Measurements from ENCODE around the gene PIK3C2A.

DNA sequence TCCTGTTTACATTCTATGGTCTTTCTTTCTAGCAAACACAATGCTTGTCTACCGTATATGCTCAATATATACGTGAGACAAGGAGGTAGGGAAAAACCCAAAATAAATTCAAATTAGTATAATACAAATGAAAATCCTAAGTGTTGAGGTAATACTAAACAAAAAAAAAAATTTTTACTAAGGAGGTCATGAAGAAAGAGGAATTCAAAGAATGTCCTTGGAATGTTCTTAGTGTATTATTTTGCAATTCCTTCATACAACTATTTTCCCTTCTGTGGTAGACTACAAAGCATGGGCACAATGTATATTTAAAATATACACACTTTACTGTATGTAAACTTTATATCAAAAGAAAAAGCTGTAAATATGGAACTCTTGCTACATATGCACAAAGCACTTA lies 36.4 kb downstream of the PIK3C2A start:
- TF ChIP-seq, protein P1, sequence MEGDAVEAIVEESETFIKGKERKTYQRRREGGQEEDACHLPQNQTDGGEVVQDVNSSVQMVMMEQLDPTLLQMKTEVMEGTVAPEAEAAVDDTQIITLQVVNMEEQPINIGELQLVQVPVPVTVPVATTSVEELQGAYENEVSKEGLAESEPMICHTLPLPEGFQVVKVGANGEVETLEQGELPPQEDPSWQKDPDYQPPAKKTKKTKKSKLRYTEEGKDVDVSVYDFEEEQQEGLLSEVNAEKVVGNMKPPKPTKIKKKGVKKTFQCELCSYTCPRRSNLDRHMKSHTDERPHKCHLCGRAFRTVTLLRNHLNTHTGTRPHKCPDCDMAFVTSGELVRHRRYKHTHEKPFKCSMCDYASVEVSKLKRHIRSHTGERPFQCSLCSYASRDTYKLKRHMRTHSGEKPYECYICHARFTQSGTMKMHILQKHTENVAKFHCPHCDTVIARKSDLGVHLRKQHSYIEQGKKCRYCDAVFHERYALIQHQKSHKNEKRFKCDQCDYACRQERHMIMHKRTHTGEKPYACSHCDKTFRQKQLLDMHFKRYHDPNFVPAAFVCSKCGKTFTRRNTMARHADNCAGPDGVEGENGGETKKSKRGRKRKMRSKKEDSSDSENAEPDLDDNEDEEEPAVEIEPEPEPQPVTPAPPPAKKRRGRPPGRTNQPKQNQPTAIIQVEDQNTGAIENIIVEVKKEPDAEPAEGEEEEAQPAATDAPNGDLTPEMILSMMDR (IDR thresholded peaks at IDR 0.05): no peak
- TF ChIP-seq EP300 (IDR thresholded peaks at IDR 0.05): no peak
- TF ChIP-seq POLR2A (IDR thresholded peaks at IDR 0.05): no peak

All from sigmoid colon (tissue), 4 donors.